ENCODE measurements around the gene BHLHE40. TPM values are rescaled to one million over a fixed set of nuclear protein-coding genes. Genes with fewer than 3 reads are reported as not detected.

BHLHE40 gene
- total and polyA plus RNA-seq, 2 donors (not counting 3 experiments of a cell fraction or from before 2014, with no cell fraction given): 40.3 to 57.9 TPM

- Histone ChIP-seq H3K4me1 (ENCODE audit: control insufficient read depth, extremely low read depth, insufficient read depth, low read length) (peaks cover 5% of the 10 kb centered on the region), H4K20me1 (replicated peaks; ENCODE audit: control insufficient read depth, extremely low read depth, insufficient read depth, low read length) (no peaks in the 10 kb centered on the region), H3K36me3 (ENCODE audit: control insufficient read depth in 2 of 2, extremely low read depth in 1 of 2, insufficient read depth in 2 of 2, low read length in 2 of 2) (no peaks in the 10 kb centered on the region), H3K9ac (replicated peaks; ENCODE audit: extremely low read depth, insufficient read depth, low read length) (no peak overlapping the region), H3K27ac (ENCODE audit: insufficient read depth, low read depth, low read length) (no peak overlapping the region), H3K79me2 (ENCODE audit: control insufficient read depth, insufficient read depth, low read length) (no peaks in the 10 kb centered on the region), H3K4me3 (replicated peaks in 1 of 3; ENCODE audit: insufficient read depth in 1 of 3, low read depth in 1 of 3, low read length in 3 of 3) (no peak overlapping the region), H3K27me3 (ENCODE audit: control insufficient read depth in 2 of 2, insufficient read depth in 2 of 2, low read length in 2 of 2) (no peaks in the 10 kb centered on the region), H3K9me3 (replicated peaks; ENCODE audit: control insufficient read depth, insufficient read depth, low read length) (no peaks in the 10 kb centered on the region), H3K9me1 (replicated peaks; ENCODE audit: control insufficient read depth, extremely low read depth, insufficient read depth, low read length) (no peaks in the 10 kb centered on the region), H2AFZ (ENCODE audit: low read depth, low read length) (no peak overlapping the region), H3K4me2 (ENCODE audit: insufficient read depth, low read length) (no peak overlapping the region)
- dilution Hi-C loops (cut with MboI; ENCODE audit: extremely low pct_ligation_motif_present, low sequenced_read_pairs): no loop called here
- POLR2A ChIA-PET: no interaction called here
- DNase-seq (ENCODE audit: low read depth, low spot score) (no peak), FAIRE-seq (no peak)
- BruUV-seq (replicated peaks): no TSS peak
- no peak for TF ChIP-seq JUN (IDR thresholded peaks at IDR 0.05; ENCODE audit: borderline replicate concordance, insufficient read depth, insufficient read length, low read depth)
- no peak for TF ChIP-seq POLR2A (IDR thresholded peaks at IDR 0.05; ENCODE audit: low read depth, low read length)
- no peak for TF ChIP-seq POLR2AphosphoS5 (IDR thresholded peaks at IDR 0.05; ENCODE audit: insufficient read depth, low read depth, low read length)
- TF ChIP-seq FOS (IDR thresholded peaks at IDR 0.05; ENCODE audit: borderline replicate concordance, insufficient read depth, low read length): no peak
- no peak for TF ChIP-seq EZH2 (IDR thresholded peaks at IDR 0.05; ENCODE audit: borderline replicate concordance, low read depth, low read length, severe bottlenecking)
- TF ChIP-seq, protein P1, sequence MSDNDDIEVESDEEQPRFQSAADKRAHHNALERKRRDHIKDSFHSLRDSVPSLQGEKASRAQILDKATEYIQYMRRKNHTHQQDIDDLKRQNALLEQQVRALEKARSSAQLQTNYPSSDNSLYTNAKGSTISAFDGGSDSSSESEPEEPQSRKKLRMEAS (IDR thresholded peaks at IDR 0.05; ENCODE audit: insufficient read depth, insufficient read length): no peak
- TF ChIP-seq, protein P2, sequence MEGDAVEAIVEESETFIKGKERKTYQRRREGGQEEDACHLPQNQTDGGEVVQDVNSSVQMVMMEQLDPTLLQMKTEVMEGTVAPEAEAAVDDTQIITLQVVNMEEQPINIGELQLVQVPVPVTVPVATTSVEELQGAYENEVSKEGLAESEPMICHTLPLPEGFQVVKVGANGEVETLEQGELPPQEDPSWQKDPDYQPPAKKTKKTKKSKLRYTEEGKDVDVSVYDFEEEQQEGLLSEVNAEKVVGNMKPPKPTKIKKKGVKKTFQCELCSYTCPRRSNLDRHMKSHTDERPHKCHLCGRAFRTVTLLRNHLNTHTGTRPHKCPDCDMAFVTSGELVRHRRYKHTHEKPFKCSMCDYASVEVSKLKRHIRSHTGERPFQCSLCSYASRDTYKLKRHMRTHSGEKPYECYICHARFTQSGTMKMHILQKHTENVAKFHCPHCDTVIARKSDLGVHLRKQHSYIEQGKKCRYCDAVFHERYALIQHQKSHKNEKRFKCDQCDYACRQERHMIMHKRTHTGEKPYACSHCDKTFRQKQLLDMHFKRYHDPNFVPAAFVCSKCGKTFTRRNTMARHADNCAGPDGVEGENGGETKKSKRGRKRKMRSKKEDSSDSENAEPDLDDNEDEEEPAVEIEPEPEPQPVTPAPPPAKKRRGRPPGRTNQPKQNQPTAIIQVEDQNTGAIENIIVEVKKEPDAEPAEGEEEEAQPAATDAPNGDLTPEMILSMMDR (IDR thresholded peaks at IDR 0.05; ENCODE audit: extremely low read depth in 1 of 2, insufficient read depth in 1 of 2, low read depth in 1 of 2, low read length in 2 of 2): no peak
- TF ChIP-seq MYC (IDR thresholded peaks at IDR 0.05; ENCODE audit: low read depth, low read length): no peak
- no peak for TF ChIP-seq GATA2 (IDR thresholded peaks at IDR 0.05; ENCODE audit: insufficient read depth, insufficient read length, low read depth, low read length)
- intact Hi-C loops (cut with micrococcal nuclease): no loop called here
- CTCF ChIA-PET: interaction anchor here (1.7 kb wide), 1 partner anchor 16 kb away, joined by 9 read pairs; no protein-coding TSS in a partner anchor
Observed at GRCh38 chr3:5006755-5007202, 27.5 kb downstream of the BHLHE40 start.
